NCI-H2029 treated with DMSO at 0.1 percent for 48 hours (cell line): ENCODE data around the gene PIP5K1B.

Experiments
- DNase-seq: peaks from one replicate; lab custom pipeline; 2025; lab: John Stamatoyannopoulos, UW

Gene PIP5K1B

DNA sequence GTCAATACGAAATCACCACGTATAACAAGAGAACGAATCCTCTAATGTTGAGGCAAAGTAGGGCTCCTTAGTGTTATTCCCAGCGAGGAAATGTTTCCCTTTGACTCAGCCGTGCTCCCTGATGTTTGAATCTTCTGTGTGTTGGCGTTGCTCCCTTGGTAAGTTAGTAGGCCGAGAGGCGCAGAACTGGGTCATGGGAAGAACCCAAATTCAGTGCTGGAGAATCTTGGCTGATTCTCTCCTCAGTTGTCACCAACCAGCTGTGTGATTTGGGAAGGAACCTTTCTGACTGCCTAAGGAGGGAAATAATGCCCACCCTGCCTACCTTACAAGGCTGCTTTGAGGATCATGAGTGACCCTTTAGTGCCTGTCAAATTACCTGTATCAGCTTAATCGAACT is 286.4 kb downstream of the PIP5K1B start:
- DNase-seq: no peak

- DNase-seq: no peak
These were observed 290.7 kb downstream of the PIP5K1B start for GRCh38 chr9:68995776-68996175.

DNA sequence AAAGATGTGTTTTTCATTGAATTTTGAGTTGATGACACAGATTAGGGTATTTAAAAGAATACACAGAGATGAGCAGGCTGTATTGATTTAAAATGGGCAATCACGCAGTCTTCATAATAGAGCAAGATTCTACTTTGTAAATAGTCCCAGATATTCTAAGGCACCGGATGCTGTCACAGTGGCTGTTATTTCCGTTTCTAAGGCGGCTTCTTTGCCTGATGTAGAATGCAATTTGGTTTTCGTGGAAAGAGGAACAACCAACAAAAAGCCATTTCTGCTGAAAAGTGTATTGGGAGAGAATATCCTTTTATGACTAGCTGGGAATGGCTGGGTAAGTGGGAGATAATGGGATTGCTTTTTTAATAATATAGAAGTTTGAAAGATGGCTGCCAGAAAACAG is 291.4 kb downstream of the PIP5K1B start:
- DNase-seq: no peak

DNA sequence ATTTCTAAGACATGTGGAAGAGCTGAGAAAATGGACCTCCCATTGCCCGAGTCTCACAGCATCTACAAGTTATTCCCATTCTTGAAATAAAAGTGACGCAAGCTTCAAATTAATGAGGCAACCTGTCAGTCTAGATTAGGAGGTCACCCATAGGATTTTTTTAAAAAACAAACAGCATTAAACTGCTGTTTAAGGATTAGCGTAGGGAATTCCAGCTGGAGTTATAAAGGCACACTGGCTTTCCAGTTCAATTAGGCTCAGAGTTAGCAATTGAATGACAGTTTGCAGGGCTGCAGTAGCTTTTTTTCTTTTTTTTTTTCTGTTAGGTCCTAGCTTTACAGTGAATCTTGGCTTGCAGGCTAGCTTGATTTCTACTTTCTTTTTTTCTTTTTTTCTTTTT is 292.6 kb downstream of the PIP5K1B start:
- no peak for DNase-seq

DNA sequence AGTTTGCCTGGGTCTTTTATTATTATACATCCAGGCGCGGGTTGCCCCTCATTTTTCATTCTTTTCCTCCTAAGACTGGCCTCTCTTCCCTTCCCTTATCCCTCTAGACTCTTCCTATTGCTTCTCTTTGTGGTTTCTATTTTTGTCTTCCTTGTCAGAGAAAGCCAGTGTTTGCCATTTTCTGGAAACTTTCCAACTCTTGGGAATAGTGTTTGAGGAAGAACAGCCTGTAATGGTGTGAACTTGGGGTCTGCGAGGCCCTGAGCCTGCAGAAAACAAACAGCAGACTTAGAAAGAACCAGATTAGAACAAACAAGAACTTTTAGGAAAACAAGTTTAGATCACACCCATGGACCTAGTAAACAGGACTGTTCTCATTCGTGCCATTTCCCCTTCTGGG is 293.3 kb downstream of the PIP5K1B start:
- DNase-seq: no peak

DNA sequence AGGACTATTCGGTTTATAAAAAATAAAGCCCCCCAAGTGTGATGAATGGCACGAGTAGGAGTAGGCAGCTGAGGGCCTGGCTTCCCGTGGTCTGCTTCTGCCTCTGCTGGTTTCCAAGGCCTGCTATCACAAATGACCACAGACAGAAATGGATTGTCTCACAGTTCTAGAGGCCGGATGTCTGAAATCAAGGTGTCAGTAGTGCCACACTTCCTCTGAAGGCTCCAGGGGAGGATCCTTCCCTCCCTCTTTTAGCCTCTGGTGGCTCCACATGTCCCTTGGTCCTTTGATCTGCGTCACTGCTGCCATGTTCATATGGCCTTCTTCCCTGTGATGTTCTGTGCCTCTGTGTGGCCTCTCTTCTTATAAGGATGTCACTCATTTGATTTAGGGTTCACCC is 293.8 kb downstream of the PIP5K1B start:
- no peak for DNase-seq

GRCh38 chr9:68999393-69000105 is 294.5 kb downstream of the PIP5K1B start:
- DNase-seq: peak; percentile 79

DNA sequence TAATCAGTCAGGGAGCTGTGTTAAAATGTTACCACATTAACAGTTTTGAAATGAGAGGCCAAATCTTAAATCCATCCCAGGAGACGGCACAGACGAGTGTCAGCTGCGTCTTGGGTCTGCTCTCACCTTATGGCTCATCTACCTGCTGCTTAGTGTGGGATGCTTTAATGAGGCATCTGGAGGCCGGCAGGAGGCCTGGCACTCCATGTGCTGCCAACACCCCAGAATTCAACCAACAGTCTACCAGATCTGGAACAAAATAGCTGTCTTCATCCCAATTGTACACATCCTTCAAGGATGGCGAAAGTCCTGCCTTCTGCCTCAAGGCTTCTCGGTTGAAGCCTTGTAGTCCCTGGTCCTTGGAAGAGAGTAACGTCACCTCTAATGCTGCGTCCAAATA is 296.9 kb downstream of the PIP5K1B start:
- no peak for DNase-seq

DNA sequence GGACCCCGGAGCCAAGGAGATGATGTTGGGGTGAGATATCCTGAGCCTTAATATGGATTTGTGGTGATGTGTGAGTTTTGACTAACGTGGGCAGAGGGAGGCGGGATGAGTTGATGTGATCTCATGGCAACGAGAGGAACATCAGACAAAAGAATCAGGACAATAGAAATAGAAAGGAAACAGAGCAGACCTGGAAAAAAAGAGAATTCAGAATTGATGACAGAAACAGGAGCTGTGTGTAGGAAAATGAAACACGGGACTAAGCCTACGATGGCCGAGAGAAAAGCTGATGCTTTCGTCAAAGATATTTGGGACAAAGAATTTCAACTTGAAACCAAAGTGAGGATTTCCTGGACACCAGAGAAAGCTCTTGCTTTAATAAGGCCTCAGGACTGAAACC is 298.0 kb downstream of the PIP5K1B start:
- DNase-seq: no peak

DNA sequence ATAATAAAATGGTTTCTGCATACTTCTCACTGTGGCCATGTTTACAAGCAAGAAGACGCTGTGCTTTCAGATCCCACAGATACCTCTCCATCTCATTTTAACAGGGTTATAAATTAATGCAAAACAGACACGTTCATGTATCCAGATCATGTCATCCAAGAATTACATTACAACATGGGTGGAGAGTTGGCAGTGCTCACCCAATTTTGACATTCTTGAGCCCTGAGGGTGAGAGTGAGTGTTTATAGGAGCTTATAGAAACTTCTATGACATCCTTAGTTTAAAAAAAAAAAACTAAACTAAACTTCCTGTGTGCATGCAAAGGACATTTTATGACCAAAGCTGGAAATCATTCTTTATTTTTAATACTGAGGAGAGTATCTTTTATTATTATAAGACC is 299.8 kb downstream of the PIP5K1B start:
- no peak for DNase-seq

DNA sequence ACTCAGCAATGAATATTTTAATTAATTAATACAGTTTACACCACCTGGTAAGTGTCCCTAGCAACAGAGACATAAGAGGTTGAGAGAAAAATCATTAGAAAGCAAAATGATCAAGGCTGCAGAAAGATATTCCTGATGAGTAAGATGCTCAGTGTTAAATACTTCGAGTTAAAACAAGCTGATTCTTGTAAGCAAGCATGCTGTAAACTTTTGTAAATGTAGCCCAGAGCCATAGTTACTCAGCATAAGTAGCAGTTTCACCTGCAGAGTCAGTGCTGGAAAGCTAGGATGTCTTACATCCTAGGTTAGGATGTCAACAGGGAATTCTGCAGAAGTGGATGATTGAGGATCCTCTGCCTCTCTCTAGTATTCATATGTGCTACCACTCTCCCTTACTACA is 304.7 kb downstream of the PIP5K1B start:
- no peak for DNase-seq

DNA sequence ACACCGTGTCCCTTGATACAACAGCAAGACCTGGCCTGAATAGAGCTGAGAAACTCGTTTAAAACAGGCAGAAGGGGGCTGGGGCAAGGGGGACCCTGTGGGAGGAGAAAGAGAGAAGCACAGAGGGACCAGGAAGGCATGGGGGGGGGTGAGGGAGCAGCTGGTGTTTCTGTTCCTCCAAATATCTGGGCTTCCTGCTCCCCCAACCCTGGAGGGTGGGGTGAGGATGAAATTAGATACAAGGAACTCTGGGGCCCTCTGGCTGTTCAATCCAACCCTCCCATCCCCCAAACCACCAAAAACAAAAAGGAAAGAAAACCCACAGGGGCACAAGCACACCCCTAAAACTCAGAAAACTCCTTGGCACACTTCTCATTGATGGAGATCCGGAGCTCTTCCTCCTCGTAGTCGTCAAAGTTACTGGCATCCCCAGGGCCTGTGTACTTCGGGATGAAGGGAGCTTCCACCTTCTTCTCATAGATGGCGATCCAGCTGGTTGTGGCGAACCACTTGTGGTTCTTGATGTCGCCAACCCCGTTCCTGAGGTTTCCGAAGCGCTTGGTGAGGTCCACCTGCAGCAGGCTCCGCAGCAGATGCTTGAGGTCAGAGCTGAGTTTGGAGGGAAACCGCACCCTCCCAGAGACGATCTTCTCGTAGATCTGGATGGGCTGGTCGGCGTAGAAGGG is 307.8 kb downstream of the PIP5K1B start:
- no peak for DNase-seq

- DNase-seq: no peak
These were observed 308.3 kb downstream of the PIP5K1B start for GRCh38 chr9:69013382-69013727.

- DNase-seq: no peak
These were observed 309.0 kb downstream of the PIP5K1B start, which contains the start of gene PRKACG for GRCh38 chr9:69014013-69014412. TSS of gene PRKACG (minus strand) at chr9:69014113. CDS start at chr9:69014092, 21 bp downstream.

GRCh38 chr9:69016191-69017096 is 311.4 kb downstream of the PIP5K1B start:
- DNase-seq: no peak

DNA sequence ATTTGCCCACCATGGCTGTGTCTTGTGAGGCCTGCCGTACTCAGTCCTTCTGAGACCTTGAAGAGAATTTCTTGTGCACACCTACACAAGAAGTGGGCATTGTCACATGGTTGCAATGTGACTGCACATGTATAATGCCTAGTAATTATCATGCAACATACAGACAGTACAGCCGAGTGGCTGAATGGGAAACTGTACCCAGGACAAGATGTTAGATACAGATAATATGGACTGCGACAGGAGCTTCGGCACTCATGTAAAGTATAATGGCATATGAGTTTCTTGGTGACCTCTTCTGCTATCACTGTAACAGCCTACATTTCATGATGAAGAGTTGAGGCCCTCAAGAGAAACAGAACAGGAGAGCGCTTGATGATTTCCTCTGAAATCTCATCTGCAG is 313.7 kb downstream of the PIP5K1B start:
- no peak for DNase-seq

- no peak for DNase-seq
These were observed 314.8 kb downstream of the PIP5K1B start for GRCh38 chr9:69019808-69020207.

DNA sequence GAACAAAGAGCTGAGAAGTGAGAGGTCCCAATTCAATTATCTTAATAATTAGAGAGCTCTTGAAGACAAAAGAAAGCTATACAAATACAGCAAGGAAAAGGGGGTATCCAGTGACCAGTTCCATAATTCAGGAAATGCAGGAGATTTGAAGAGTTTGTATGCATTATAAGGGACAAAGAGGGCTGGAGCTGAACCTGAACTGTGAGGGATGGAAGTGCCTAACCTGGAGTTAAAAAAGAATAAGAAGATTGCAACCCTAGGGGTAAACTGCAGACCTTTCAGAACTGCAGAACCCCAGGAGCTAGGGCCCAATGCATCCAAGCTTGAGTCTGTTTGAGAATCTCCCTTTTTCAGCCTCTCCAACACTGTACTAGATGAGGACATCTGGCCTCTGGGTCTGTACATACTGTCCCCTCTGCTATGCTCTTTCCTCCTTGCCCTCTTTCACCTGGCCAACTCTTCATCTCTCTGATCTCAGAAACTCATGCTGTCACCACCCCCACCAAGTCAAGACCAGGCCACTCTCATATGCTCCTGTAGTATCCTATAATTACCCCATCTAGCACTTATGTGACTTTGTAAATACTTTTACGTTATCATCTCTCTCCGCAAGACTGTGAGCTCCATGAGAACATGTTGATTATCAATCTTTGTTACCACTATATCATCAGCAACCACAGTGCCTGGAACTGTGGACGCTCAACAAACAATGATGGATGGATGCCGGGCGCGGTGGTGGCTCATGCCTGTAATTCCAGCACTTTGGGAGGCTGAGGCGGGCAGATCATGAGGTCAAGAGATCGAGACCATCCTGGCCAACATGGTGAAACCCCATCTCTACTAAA is 315.5 kb downstream of the PIP5K1B start:
- DNase-seq: no peak

- DNase-seq: peak; percentile 69
These were observed 318.6 kb downstream of the PIP5K1B start for GRCh38 chr9:69023650-69024049.

GRCh38 chr9:69027355-69028097 is 322.5 kb downstream of the PIP5K1B start:
- DNase-seq: peak; percentile 84

DNA sequence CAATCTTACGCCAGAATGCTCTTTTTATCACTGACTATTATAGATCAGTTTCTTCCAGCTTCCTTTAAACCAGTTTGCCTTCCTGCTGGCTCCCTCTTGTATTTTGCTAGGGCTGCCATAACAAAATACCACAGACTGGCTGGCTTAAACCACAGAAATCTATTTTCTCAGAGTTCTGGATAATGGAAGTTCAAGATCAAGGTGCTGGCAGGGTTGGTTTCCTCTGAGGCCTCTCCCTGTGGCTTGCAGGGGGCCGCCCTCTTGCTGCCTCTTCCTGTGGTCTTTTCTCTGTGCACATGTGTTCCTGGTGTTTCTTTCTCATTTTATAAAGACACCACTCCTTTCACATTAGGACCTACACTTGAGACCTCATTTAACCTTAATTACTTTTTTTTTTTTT is 323.7 kb downstream of the PIP5K1B start:
- DNase-seq: no peak
